Loucy (cell line): ENCODE data around the gene FAM53B.

Source experiments
- EZH2phosphoT487 ChIP-seq: fragments of 200-600 bp; IDR thresholded peaks from 2 replicates; pipeline ENCODE4 v1.6.1; 2018; ENCODE audit warnings: antibody characterized with exemption, mild to moderate bottlenecking, moderate library complexity, borderline replicate concordance
- TF ChIP-seq, protein P1 (sequence below): fragments of 200-600 bp; sonication (generic); conservative IDR thresholded peaks from 2 replicates; pipeline ENCODE4 v1.5.1; 2014; ENCODE audit warnings: mild to moderate bottlenecking, antibody characterized with exemption, low read length

GRCh38 chr10:124792998-124793352 is 48.8 kb upstream of the FAM53B start:
- TF ChIP-seq, protein P1, sequence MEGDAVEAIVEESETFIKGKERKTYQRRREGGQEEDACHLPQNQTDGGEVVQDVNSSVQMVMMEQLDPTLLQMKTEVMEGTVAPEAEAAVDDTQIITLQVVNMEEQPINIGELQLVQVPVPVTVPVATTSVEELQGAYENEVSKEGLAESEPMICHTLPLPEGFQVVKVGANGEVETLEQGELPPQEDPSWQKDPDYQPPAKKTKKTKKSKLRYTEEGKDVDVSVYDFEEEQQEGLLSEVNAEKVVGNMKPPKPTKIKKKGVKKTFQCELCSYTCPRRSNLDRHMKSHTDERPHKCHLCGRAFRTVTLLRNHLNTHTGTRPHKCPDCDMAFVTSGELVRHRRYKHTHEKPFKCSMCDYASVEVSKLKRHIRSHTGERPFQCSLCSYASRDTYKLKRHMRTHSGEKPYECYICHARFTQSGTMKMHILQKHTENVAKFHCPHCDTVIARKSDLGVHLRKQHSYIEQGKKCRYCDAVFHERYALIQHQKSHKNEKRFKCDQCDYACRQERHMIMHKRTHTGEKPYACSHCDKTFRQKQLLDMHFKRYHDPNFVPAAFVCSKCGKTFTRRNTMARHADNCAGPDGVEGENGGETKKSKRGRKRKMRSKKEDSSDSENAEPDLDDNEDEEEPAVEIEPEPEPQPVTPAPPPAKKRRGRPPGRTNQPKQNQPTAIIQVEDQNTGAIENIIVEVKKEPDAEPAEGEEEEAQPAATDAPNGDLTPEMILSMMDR = no peak
- TF ChIP-seq EZH2phosphoT487 = no peak
